Thyroid gland (tissue), 4 donors: Measurements from ENCODE around the gene RCAN1.

Experiments used
- CTCF ChIP-seq, 6 experiments: fragments of 200-600 bp in 3 of 6; fragments of 450-650 bp in 3 of 6; sonication (generic) in 3 of 6; IDR thresholded peaks; one replicate each; pipeline ENCODE4 v1.5.1; 2016 to 2019; ENCODE audit warnings: antibody characterized with exemption in 6 of 6, mild to moderate bottlenecking in 2 of 6, inconsistent platforms in 1 of 6, moderate library complexity in 1 of 6
- POLR2A ChIP-seq, 2 donors: fragments of 450-650 bp; IDR thresholded peaks; one replicate each; pipeline ENCODE4 v1.6.1; 2017; ENCODE audit warnings: antibody characterized with exemption in 2 of 2, mild to moderate bottlenecking in 2 of 2, moderate library complexity in 1 of 2

- TF ChIP-seq CTCF (IDR thresholded peaks at IDR 0.05) (no peak), POLR2A (IDR thresholded peaks at IDR 0.05) (no peak)
Measured at GRCh38 chr21:34623516-34623915, 8.6 kb upstream of the RCAN1 start.
